K562 (cell line): ENCODE measurements around the gene HIPK1. TPM values are rescaled to one million over a fixed set of nuclear protein-coding genes. Genes with fewer than 3 reads are reported as not detected.

Experiments
- ATAC-seq: fragments of 200-7000 bp; cut with Tn5 transposase; 3 replicates; pipeline ENCODE4 v1.9.1; 2020; ENCODE audit warnings: moderate library complexity
- BruUV-seq: library from RNA; stranded (reverse); fragments of 400-500 nt; replicated peaks from 2 replicates; lab custom pipeline; 2021; lab: Mats Ljungman, UMichigan
- CTCF ChIA-PET: fragments of 300-600 bp; formaldehyde crosslinking; extraction: SDS; loops from one replicate; lab custom pipeline; 2021; ENCODE audit warnings: low intra/inter-chr PET ratio; lab: Yijun Ruan, JAX
- POLR2A ChIA-PET: fragments of 300-600, 350-650 bp; sonication (Branson Sonifier 250); formaldehyde crosslinking; extraction: SDS; loops from one replicate; lab custom pipeline; 2021; ENCODE audit warnings: antibody characterized with exemption, inconsistent platforms; lab: Yijun Ruan, JAX
- DNase-seq, 4 experiments: peaks; one replicate each; pipeline versions ENCODE4 v3.0.0 to v3.0.0-alpha.2; 2011 to 2018; ENCODE audit warnings: low spot score in 3 of 4, mixed read lengths in 3 of 4; ENCODE audit errors: extremely low read depth in 1 of 4
- FAIRE-seq: peaks from 2 replicates; lab custom pipeline; 2011; peaks lifted over from hg19 to GRCh38; lab: Jason Lieb, UNC
- H2AFZ ChIP-seq: 2 replicates; pipeline ENCODE4 v1.6.0; 2011; ENCODE audit warnings: low read depth, low read length, control low read depth, inconsistent platforms
- H3K27ac ChIP-seq: fragments of 200-600 bp; 3 replicates; pipeline ENCODE4 v1.8.0; 2011; ENCODE audit warnings: low read depth, mild to moderate bottlenecking, control low read depth, inconsistent platforms, low read length, moderate library complexity, mixed read lengths; ENCODE audit errors: extremely low read depth
- H3K27me3 ChIP-seq, 2 experiments: fragments of 300-600 bp in 1 of 2; 2 replicates in 1 of 2; 3 replicates in 1 of 2; pipeline versions ENCODE4 v1.6.0 to v1.8.0; 2011; ENCODE audit warnings: inconsistent platforms in 2 of 2, low read length in 2 of 2, mild to moderate bottlenecking in 1 of 2, mixed read lengths in 1 of 2, moderate library complexity in 1 of 2; ENCODE audit not compliant: control insufficient read depth in 2 of 2, insufficient read depth in 2 of 2
- H3K36me3 ChIP-seq: fragments of 300-600 bp; 3 replicates; pipeline ENCODE4 v1.8.0; 2011; ENCODE audit warnings: mild to moderate bottlenecking, low read length, inconsistent platforms; ENCODE audit not compliant: control insufficient read depth, insufficient read depth
- H3K4me1 ChIP-seq, 2 experiments: fragments of 200-600 bp in 1 of 2; replicated peaks in 1 of 2; 2 replicates in 1 of 2; 3 replicates in 1 of 2; pipeline versions ENCODE4 v1.5.1 to v1.8.0; 2011; ENCODE audit warnings: inconsistent platforms in 2 of 2, low read length in 2 of 2, mild to moderate bottlenecking in 1 of 2, mixed read lengths in 1 of 2, moderate library complexity in 1 of 2; ENCODE audit not compliant: control insufficient read depth in 2 of 2, insufficient read depth in 2 of 2
- H3K4me2 ChIP-seq: 2 replicates; pipeline ENCODE4 v1.6.1; 2011; ENCODE audit warnings: low read length, control low read depth, inconsistent platforms, mixed read lengths; ENCODE audit not compliant: insufficient read depth
- H3K4me3 ChIP-seq: fragments of 200-600 bp; sonication (generic), shearing (Covaris generic); 2 replicates; pipeline ENCODE4 v1.5.1; 2016; ENCODE audit warnings: control low read depth, inconsistent platforms
- H3K79me2 ChIP-seq: fragments of 200-600 bp; 3 replicates; pipeline ENCODE4 v1.8.0; 2011; ENCODE audit warnings: low read length, inconsistent platforms; ENCODE audit not compliant: control insufficient read depth, insufficient read depth
- H3K9ac ChIP-seq, 2 experiments: 2 replicates each; pipeline versions ENCODE4 v1.6.0 to v1.6.1; 2011; ENCODE audit warnings: low read depth in 2 of 2, low read length in 2 of 2, control low read depth in 1 of 2, inconsistent platforms in 1 of 2, mild to moderate bottlenecking in 1 of 2, mixed read lengths in 1 of 2; ENCODE audit not compliant: insufficient read depth in 1 of 2
- H3K9me1 ChIP-seq: one replicate; pipeline ENCODE4 v1.6.0; 2011; ENCODE audit warnings: inconsistent platforms, mild to moderate bottlenecking, low read length, moderate library complexity; ENCODE audit not compliant: control insufficient read depth, insufficient read depth
- H3K9me3 ChIP-seq: replicated peaks from 2 replicates; pipeline ENCODE4 v1.5.1; 2011; ENCODE audit warnings: low read depth, low read length, inconsistent platforms; ENCODE audit not compliant: control insufficient read depth, insufficient read depth
- H4K20me1 ChIP-seq: replicated peaks from 2 replicates; pipeline ENCODE4 v1.6.1; 2011; ENCODE audit warnings: low read length, inconsistent platforms, mixed read lengths; ENCODE audit not compliant: control insufficient read depth, insufficient read depth
- ELK3 ChIP-seq: fragments of 450-650 bp; formaldehyde crosslinking; IDR thresholded peaks from 2 replicates; pipeline ENCODE4 v1.4.0; 2020; ENCODE audit warnings: mild to moderate bottlenecking
- ERF ChIP-seq: fragments of 450-650 bp; formaldehyde crosslinking; IDR thresholded peaks from 2 replicates; pipeline ENCODE4 v1.4.0; 2020; ENCODE audit warnings: mild to moderate bottlenecking, mixed read lengths
- GTF2E2 ChIP-seq: fragments of 200-800 bp; sonication (Bioruptor generic); IDR thresholded peaks from 2 replicates; pipeline ENCODE4 v1.6.1; 2016; ENCODE audit warnings: missing genetic modification characterization, missing compliant biosample characterization
- NR2C2 ChIP-seq, 2 experiments: fragments of 200-800 bp in 1 of 2; sonication (Bioruptor generic) in 1 of 2; sonication (generic) in 1 of 2; formaldehyde crosslinking in 1 of 2; IDR thresholded peaks; 2 replicates each; pipeline versions ENCODE4 v1.6.1 to v1.8.0; 2016 to 2022; ENCODE audit warnings: mild to moderate bottlenecking in 1 of 2, missing compliant biosample characterization in 1 of 2, missing genetic modification characterization in 1 of 2, missing genetic modification reagents in 1 of 2
- POU5F1 ChIP-seq: fragments of 150-350 bp; IDR thresholded peaks from 2 replicates; pipeline ENCODE4 v1.6.1; 2014; ENCODE audit warnings: borderline replicate concordance, low read length, low read depth, mild to moderate bottlenecking; ENCODE audit not compliant: partially characterized antibody
- RBM34 ChIP-seq: fragments of 200-400 bp; formaldehyde crosslinking; IDR thresholded peaks from 2 replicates; pipeline ENCODE4 v1.6.1; 2018; ENCODE audit warnings: low read length, borderline replicate concordance; ENCODE audit not compliant: insufficient read depth
- SAP30 ChIP-seq: fragments of 200-600 bp; sonication (generic); IDR thresholded peaks from 2 replicates; pipeline ENCODE4 v1.6.1; 2012; ENCODE audit warnings: borderline replicate concordance, low read depth, mild to moderate bottlenecking, moderate library complexity, low read length, control low read depth, inconsistent platforms; ENCODE audit not compliant: insufficient read depth, poor library complexity, severe bottlenecking
- SMAD2 ChIP-seq: fragments of 150-350 bp; IDR thresholded peaks from 2 replicates; pipeline ENCODE4 v1.6.1; 2014; ENCODE audit warnings: low read depth, mild to moderate bottlenecking, low read length
- SNAPC5 ChIP-seq: fragments of 250-450 bp; sonication (Bioruptor Pico); IDR thresholded peaks from 2 replicates; pipeline ENCODE4 v1.8.0; 2021; ENCODE audit warnings: moderate library complexity, mild to moderate bottlenecking, inconsistent platforms
- SP1 ChIP-seq: sonication (generic); formaldehyde crosslinking; IDR thresholded peaks from 2 replicates; pipeline ENCODE4 v1.8.1; 2022; ENCODE audit warnings: mild to moderate bottlenecking, missing genetic modification reagents
- ZBTB34 ChIP-seq: fragments of 250-450 bp; sonication (Bioruptor Pico); IDR thresholded peaks from 2 replicates; pipeline ENCODE4 v1.8.0; 2021; ENCODE audit warnings: mild to moderate bottlenecking, moderate library complexity
- ZFP36 ChIP-seq: fragments of 150-350 bp; IDR thresholded peaks from 2 replicates; pipeline ENCODE4 v1.6.1; 2018; ENCODE audit warnings: low read length, low read depth; ENCODE audit not compliant: partially characterized antibody
- ZNF395 ChIP-seq: fragments of 200-800 bp; sonication (Bioruptor generic); IDR thresholded peaks from 2 replicates; pipeline ENCODE4 v1.6.1; 2017; ENCODE audit warnings: missing genetic modification characterization, missing compliant biosample characterization
- WGBS: fragments of 100-300 bp; shearing (Covaris generic); methylation state at CpG from one replicate; pipeline ENCODE4 v1.1.6; 2016; ENCODE audit warnings: low coverage, mixed read lengths; ENCODE audit not compliant: insufficient coverage; ENCODE audit errors: missing lambda C conversion rate; 5-methylcytosine and 5-hydroxymethylcytosine counted together
- in situ Hi-C: fragments of 300-500 bp; cut with MboI; formaldehyde crosslinking; loops from 4 replicates; pipeline ENCODE4 v1.15.0; 2018; ENCODE audit warnings: inconsistent platforms, mixed read lengths
- intact Hi-C: fragments of 100-400 bp; cut with micrococcal nuclease; formaldehyde crosslinking; loops from 2 replicates; pipeline ENCODE4 v1.14.2; 2022
- polyA plus RNA-seq, 8 experiments: library from polyadenylated mRNA; depleted of rRNA in 4 of 8; stranded (reverse) in 5 of 8; unstranded in 3 of 8; fragments of >200 nt; fragmentation: Nextera tagmentation in 2 of 8; fragmentation: Illumina TruSeq in 1 of 8; extraction: Ambion mirVana in 2 of 8; extraction: Trizol in 1 of 8; gene quantifications; 2 replicates each; pipeline versions ENCODE4 v1.2.1 to v1.2.3, GENCODE V29; 2011 to 2014; ENCODE audit warnings: inconsistent platforms in 1 of 8, missing spikeins in 1 of 8
- total RNA-seq, 7 experiments: library from RNA; depleted of rRNA in 6 of 7; stranded (reverse); fragments of >200 nt in 6 of 7; fragmentation: Illumina TruSeq in 2 of 7; extraction: Trizol in 2 of 7; gene quantifications; 2 replicates each; pipeline versions ENCODE4 v1.2.1 to v1.2.3, GENCODE V29; 2011 to 2021; ENCODE audit warnings: low replicate concordance in 1 of 7

HIPK1 gene
- total and polyA plus RNA-seq, 9 of the 15 experiments (the other 6 are each of a cell fraction or from before 2014, with no cell fraction given): 10.0 to 57.9 (median 29.6) TPM

GRCh38 chr1:113901191-113901590 lies 27.9 kb upstream of the HIPK1 start:
- H3K9me3 ChIP-seq: no peaks in the 10 kb centered on the region
- intact Hi-C loops: no loop called here
- DNase-seq (no peak), FAIRE-seq (no peak), ATAC-seq (no peak)
- CTCF ChIA-PET: interaction anchor here (0.5 kb wide), 1 partner anchor 63 kb away, joined by 3 read pairs; no protein-coding TSS in a partner anchor
- H3K79me2 ChIP-seq: peaks cover 30% of the 10 kb centered on the region
- in situ Hi-C loops: no loop called here
- H3K4me3 ChIP-seq: no peak overlapping the region
- BruUV-seq: no TSS peak
- no peak overlapping the region for H3K9ac ChIP-seq
- no peak overlapping the region for H3K4me2 ChIP-seq
- WGBS: 61% methylated on average over 3 of the region's 3 CpGs
- peaks cover 59% of the 10 kb centered on the region for H3K36me3 ChIP-seq
- no peak overlapping the region for H3K27ac ChIP-seq
- H2AFZ ChIP-seq: no peak overlapping the region
- H4K20me1 ChIP-seq: no peaks in the 10 kb centered on the region
- POLR2A ChIA-PET: interaction anchor here (1.0 to 1.8 kb wide), 2 partner anchors 10 to 13 kb away, joined by 4 to 6 read pairs; no protein-coding TSS in a partner anchor
- no peaks in the 10 kb centered on the region for H3K27me3 ChIP-seq
- TF ChIP-seq ERF: no peak
- TF ChIP-seq RBM34: no peak
- TF ChIP-seq POU5F1: no peak
- no peak for TF ChIP-seq ZBTB34 (CRISPR knock-in tag)
- no peak for TF ChIP-seq ZFP36
- no peak for TF ChIP-seq ELK3
- TF ChIP-seq SAP30: no peak
- no peak for TF ChIP-seq GTF2E2
- no peak for TF ChIP-seq SNAPC5 (CRISPR knock-in tag)
- TF ChIP-seq ZNF395 (CRISPR knock-in tag): no peak
- TF ChIP-seq SP1: no peak
- no peak for TF ChIP-seq SMAD2
- no peak for TF ChIP-seq NR2C2 (CRISPR knock-in tag; IDR thresholded peaks at IDR 0.05)
- no peak for TF ChIP-seq NR2C2 (tag; IDR thresholded peaks at IDR 0.05)
- peaks cover 7 to 14% of the 10 kb centered on the region in 2 experiments; a peak in 4 of 5 replicates for H3K4me1 ChIP-seq
- no peaks in the 10 kb centered on the region for H3K9me1 ChIP-seq
